Transverse colon (tissue), 4 donors: ENCODE results near the gene CCR5AS.

Source experiments
- DNase-seq: peaks from one replicate; pipeline ENCODE4 v3.0.0-alpha.2; 2019
- H3K27ac ChIP-seq, 4 donors: fragments of 200-600 bp; sonication (generic); 2 replicates each; pipeline ENCODE4 v1.5.1; 2016 to 2018; ENCODE audit warnings: inconsistent platforms in 4 of 4
- H3K27me3 ChIP-seq: fragments of 200-600 bp; sonication (generic); 2 replicates; pipeline ENCODE4 v1.5.1; 2017; ENCODE audit warnings: inconsistent platforms
- H3K36me3 ChIP-seq, 4 donors: fragments of 200-600 bp; sonication (generic); 2 replicates each; pipeline ENCODE4 v1.5.1; 2017 to 2019; ENCODE audit warnings: inconsistent platforms in 4 of 4
- H3K4me1 ChIP-seq, 4 donors: fragments of 200-600 bp; sonication (generic); 2 replicates each; pipeline ENCODE4 v1.5.1; 2017 to 2020; ENCODE audit warnings: inconsistent platforms in 4 of 4
- H3K4me3 ChIP-seq, 4 donors: fragments of 200-600 bp; sonication (generic); 1 replicate in 1 of 4; 2 replicates in 3 of 4; pipeline versions ENCODE4 v1.5.1 to v1.6.1; 2017 to 2019; ENCODE audit warnings: inconsistent platforms in 4 of 4
- H3K9me3 ChIP-seq, 2 donors: fragments of 200-600 bp; sonication (generic); 2 replicates each; pipeline ENCODE4 v1.5.1; 2017 to 2019; ENCODE audit warnings: inconsistent platforms in 2 of 2
- CTCF ChIP-seq, 5 experiments: fragments of 200-600 bp in 3 of 5; fragments of 450-650 bp in 2 of 5; sonication (generic) in 3 of 5; IDR thresholded peaks; 1 replicate in 2 of 5; 2 replicates in 3 of 5; pipeline ENCODE4 v1.5.1; 2016 to 2017; ENCODE audit warnings: antibody characterized with exemption in 5 of 5, inconsistent platforms in 3 of 5, mild to moderate bottlenecking in 2 of 5, moderate library complexity in 1 of 5
- EP300 ChIP-seq: sonication (generic); formaldehyde crosslinking; IDR thresholded peaks from one replicate; pipeline ENCODE4 v1.6.1; 2017; ENCODE audit warnings: antibody characterized with exemption, low read depth
- POLR2A ChIP-seq: fragments of 450-650 bp; IDR thresholded peaks from one replicate; pipeline ENCODE4 v1.6.1; 2016; ENCODE audit warnings: antibody characterized with exemption, mild to moderate bottlenecking, moderate library complexity
- POLR2AphosphoS5 ChIP-seq, 3 donors: sonication (generic); formaldehyde crosslinking; IDR thresholded peaks; one replicate each; pipeline ENCODE4 v1.6.1; 2016; ENCODE audit warnings: antibody characterized with exemption in 3 of 3
- WGBS, 2 donors: methylation state at CpG; one replicate each; pipeline ENCODE4 v1.1.5; 2018; ENCODE audit warnings: low coverage in 1 of 2; 5-methylcytosine and 5-hydroxymethylcytosine counted together
- in situ Hi-C, 4 donors: fragments of 200-750 bp; cut with MboI; loops; one replicate each; pipeline versions ENCODE4 v1.15.0 to v1.15.1; 2017; ENCODE audit warnings: low sequenced_read_pairs in 3 of 4, low pct_ligation_motif_present in 1 of 4, low pct_unique_long_range_greater_than_20kb in 1 of 4
- intact Hi-C: fragments of 100-400 bp; cut with DNase I; formaldehyde crosslinking; loops from one replicate; pipeline ENCODE4 v1.15.1; 2023; ENCODE audit warnings: low total_unique reads

Gene CCR5AS

DNA sequence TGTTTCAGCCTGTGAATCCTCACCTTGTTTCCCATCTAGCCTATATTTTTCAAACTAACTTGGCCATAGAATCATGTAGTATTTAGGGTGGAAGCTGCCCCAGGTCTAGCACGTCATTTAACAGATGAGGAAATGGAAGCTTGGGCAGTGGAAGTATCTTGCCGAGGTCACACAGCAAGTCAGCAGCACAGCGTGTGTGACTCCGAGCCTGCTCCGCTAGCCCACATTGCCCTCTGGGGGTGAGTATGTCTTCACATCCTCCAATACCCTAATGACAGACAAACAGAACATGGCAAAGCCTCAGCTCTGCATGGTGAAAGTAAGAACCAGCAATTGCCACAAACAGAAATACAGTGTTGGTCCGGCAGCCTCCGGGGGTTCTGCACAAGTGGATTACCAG, 38.3 kb downstream of the CCR5AS start:
- peak in 3 of 5 experiments; percentile 18 to 33 (median 24) for TF ChIP-seq CTCF (IDR thresholded peaks at IDR 0.05)
- TF ChIP-seq POLR2AphosphoS5 (IDR thresholded peaks at IDR 0.05) = no peak
- DNase-seq = peak; percentile 77
- H3K27me3 ChIP-seq = no peaks in the 10 kb centered on the region
- H3K27ac ChIP-seq = peak overlapping the region in 3 of 4 donors; percentile 17 to 56 (median 36)
- H3K4me1 ChIP-seq = no peaks in the 10 kb centered on the region
- 44 to 72% methylated on average over 2 to 7 of the region's 7 CpGs for WGBS, 2 donors
- in situ Hi-C loops = loop anchor here (5.0 to 25.0 kb wide), 6 partner anchors 84 to 431 kb away; partner anchors contain the start of gene CXCR6 (in 2 of the 4)
- H3K36me3 ChIP-seq = no peaks in the 10 kb centered on the region
- no peak overlapping the region for H3K4me3 ChIP-seq
- no peaks in the 10 kb centered on the region for H3K9me3 ChIP-seq
- intact Hi-C loops = no loop called here

GRCh38 chr3:46367811-46368210, 39.1 kb downstream of the CCR5AS start:
- WGBS, 2 donors = 71 to 76% methylated on average over 5 of the region's 5 CpGs
- H3K27me3 ChIP-seq = no peaks in the 10 kb centered on the region
- intact Hi-C loops (no loop called here), in situ Hi-C loops (loop anchor here (5.0 to 25.0 kb wide), 6 partner anchors 83 to 431 kb away; partner anchors contain the start of gene CXCR6 (in 2 of the 4))
- no peaks in the 10 kb centered on the region for H3K9me3 ChIP-seq
- no peak overlapping the region for H3K4me3 ChIP-seq
- no peaks in the 10 kb centered on the region for H3K36me3 ChIP-seq
- H3K27ac ChIP-seq = peak overlapping the region in 2 of 4 donors; percentile 3
- H3K4me1 ChIP-seq = no peaks in the 10 kb centered on the region
- no peak for DNase-seq
- TF ChIP-seq POLR2AphosphoS5 (IDR thresholded peaks at IDR 0.05) (no peak), EP300 (no peak), POLR2A (no peak), CTCF (IDR thresholded peaks at IDR 0.05) (no peak)

DNA sequence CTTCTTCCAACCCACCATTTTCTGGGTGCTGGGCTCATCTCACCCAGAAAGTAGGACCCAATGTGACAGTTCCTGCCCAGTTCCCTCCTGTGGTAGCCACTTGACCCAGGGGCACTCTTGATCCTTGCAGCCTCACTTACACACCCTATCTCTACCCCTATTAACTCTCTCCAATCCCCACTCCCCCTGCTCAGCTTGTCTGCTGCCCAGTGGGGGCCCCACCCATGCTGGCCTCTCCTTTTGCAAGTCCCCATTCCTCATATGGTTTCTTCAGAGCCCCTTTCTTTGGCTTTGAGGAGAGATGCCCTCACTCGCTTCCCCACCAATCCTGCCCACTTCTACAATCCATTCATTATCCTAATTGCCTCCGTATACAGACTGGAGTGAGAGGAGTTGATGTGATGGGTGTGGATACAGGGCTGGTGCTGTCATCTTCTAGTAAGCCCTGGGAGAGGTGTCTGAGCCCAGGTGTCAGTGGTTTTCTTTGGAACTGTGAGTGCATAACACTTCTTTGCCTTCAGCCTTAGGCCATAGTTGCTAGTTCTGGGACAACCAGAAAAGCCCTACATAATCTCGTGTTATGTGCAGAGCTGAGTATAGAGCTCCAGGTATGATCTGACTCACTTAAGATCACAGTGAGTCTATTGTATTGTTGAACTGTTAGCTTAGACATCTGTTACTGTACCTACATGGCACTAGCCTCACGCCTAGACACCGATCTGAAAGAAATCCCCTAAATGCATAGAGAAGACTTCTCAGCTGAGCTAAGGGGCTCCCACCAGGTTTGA, 40.9 kb downstream of the CCR5AS start:
- peaks cover 0 to 8% (median 0%) of the 10 kb centered on the region in 4 donors for H3K4me1 ChIP-seq
- H3K4me3 ChIP-seq = no peak overlapping the region
- no peak for DNase-seq
- TF ChIP-seq CTCF (IDR thresholded peaks at IDR 0.05) (no peak), POLR2AphosphoS5 (IDR thresholded peaks at IDR 0.05) (no peak), POLR2A (no peak)
- 95% methylated on average over 4 to 5 of the region's 5 CpGs for WGBS, 2 donors
- no peaks in the 10 kb centered on the region for H3K27me3 ChIP-seq
- H3K36me3 ChIP-seq = no peaks in the 10 kb centered on the region
- no peaks in the 10 kb centered on the region for H3K9me3 ChIP-seq
- in situ Hi-C loops = loop anchor here (5.0 to 25.0 kb wide), 6 partner anchors 81 to 429 kb away; partner anchors contain the start of gene CXCR6 (in 2 of the 4)
- intact Hi-C loops = no loop called here
- H3K27ac ChIP-seq = no peak overlapping the region

DNA sequence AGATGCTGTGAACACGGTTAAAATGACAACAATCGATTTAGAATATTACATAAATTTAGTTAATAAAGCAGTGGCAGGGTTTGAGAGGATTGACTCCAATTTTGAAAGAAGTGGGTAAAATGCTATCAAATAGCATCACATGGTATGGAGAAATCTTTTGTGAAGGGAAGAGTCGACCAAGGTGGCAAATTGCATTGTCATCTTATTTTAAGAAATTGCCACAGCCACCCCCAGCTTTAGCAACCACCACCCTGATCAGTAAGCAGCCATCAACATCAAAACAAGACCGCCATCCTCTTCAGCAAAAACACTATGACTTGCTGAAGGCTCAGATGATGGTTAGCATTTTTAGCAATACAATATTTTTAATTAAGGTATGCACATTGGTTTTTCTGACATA, 41.8 kb downstream of the CCR5AS start:
- 92 to 93% methylated on average over 4 of the region's 4 CpGs for WGBS, 2 donors
- no peaks in the 10 kb centered on the region for H3K9me3 ChIP-seq
- peaks cover 0 to 11% (median 0%) of the 10 kb centered on the region in 4 donors for H3K4me1 ChIP-seq
- no peaks in the 10 kb centered on the region for H3K27me3 ChIP-seq
- H3K4me3 ChIP-seq = no peak overlapping the region
- DNase-seq = no peak
- H3K36me3 ChIP-seq = no peaks in the 10 kb centered on the region
- in situ Hi-C loops (loop anchor here (5.0 to 25.0 kb wide), 6 partner anchors 80 to 428 kb away; partner anchors contain the start of gene CXCR6 (in 2 of the 4)), intact Hi-C loops (no loop called here)
- no peak for TF ChIP-seq POLR2AphosphoS5 (IDR thresholded peaks at IDR 0.05)
- TF ChIP-seq POLR2A = no peak
- TF ChIP-seq CTCF (IDR thresholded peaks at IDR 0.05) = no peak
- TF ChIP-seq EP300 = no peak
- no peak overlapping the region for H3K27ac ChIP-seq
